LNCaP clone FGC (cell line): ENCODE measurements around the gene ATXN1.

ENCODE experiments used
- DNase-seq: peaks from one replicate; pipeline ENCODE4 v3.0.0-alpha.2; 2011; ENCODE audit warnings: low read depth
- H3K4me3 ChIP-seq: 2 replicates; pipeline ENCODE4 v1.5.1; 2011; ENCODE audit warnings: mild to moderate bottlenecking, low read depth, low read length, control low read depth
- CTCF ChIP-seq: IDR thresholded peaks from 2 replicates; pipeline ENCODE4 v1.5.1; 2012; ENCODE audit warnings: mild to moderate bottlenecking; ENCODE audit not compliant: control insufficient read depth, insufficient read depth; ENCODE audit errors: extremely low read depth

Gene ATXN1

GRCh38 chr6:16649241-16649640, 112.0 kb downstream of the ATXN1 start:
- no peak overlapping the region for H3K4me3 ChIP-seq
- no peak for DNase-seq
- no peak for TF ChIP-seq CTCF

GRCh38 chr6:16648003-16648402, 113.3 kb downstream of the ATXN1 start:
- H3K4me3 ChIP-seq = no peak overlapping the region
- no peak for DNase-seq
- no peak for TF ChIP-seq CTCF

GRCh38 chr6:16647422-16647821, 113.8 kb downstream of the ATXN1 start:
- DNase-seq = no peak
- TF ChIP-seq CTCF = no peak
- no peak overlapping the region for H3K4me3 ChIP-seq

GRCh38 chr6:16644540-16645250, 116.6 kb downstream of the ATXN1 start:
- no peak for DNase-seq
- H3K4me3 ChIP-seq = no peak overlapping the region
- no peak for TF ChIP-seq CTCF

- H3K4me3 ChIP-seq = no peak overlapping the region
- DNase-seq = no peak
These were observed 121.4 kb downstream of the ATXN1 start for GRCh38 chr6:16639684-16640480.

GRCh38 chr6:16637635-16638034, 123.6 kb downstream of the ATXN1 start:
- DNase-seq = no peak
- H3K4me3 ChIP-seq = no peak overlapping the region
- no peak for TF ChIP-seq CTCF

More at GRCh38 chr6:16639684-16640480, 121.4 kb downstream of the ATXN1 start:
- TF ChIP-seq CTCF = no peak
